Endodermal cell (in vitro differentiated cells): Measurements from ENCODE around the gene NAALADL2. TPM values are rescaled to one million over a fixed set of nuclear protein-coding genes. Genes with fewer than 3 reads are reported as not detected.
A peak's percentile ranks its signal among the peaks of the same experiment; 100 is the strongest.
"Not testable (repeated sequence)": the region's sequence is repeated elsewhere in the genome, so short reads cannot be mapped to it uniquely, and the experiment has no call there.

Experiments used
- DNase-seq: peaks from one replicate; pipeline ENCODE4 v3.0.0-alpha.2; 2017
- H3K27ac ChIP-seq: 2 replicates; pipeline ENCODE4 v1.5.1; 2013; ENCODE audit warnings: mild to moderate bottlenecking, low read depth, low read length, moderate library complexity
- H3K27me3 ChIP-seq: 2 replicates; pipeline ENCODE4 v1.6.1; 2013; ENCODE audit warnings: mild to moderate bottlenecking, low read length, moderate library complexity; ENCODE audit not compliant: insufficient read depth, control insufficient read depth, poor library complexity, severe bottlenecking
- H3K36me3 ChIP-seq: 2 replicates; pipeline ENCODE4 v1.7.0; 2013; ENCODE audit warnings: mild to moderate bottlenecking, low read length, moderate library complexity; ENCODE audit not compliant: control insufficient read depth, insufficient read depth
- H3K4me1 ChIP-seq: one replicate; pipeline ENCODE4 v1.7.0; 2013; ENCODE audit warnings: low read length; ENCODE audit not compliant: control insufficient read depth, insufficient read depth
- H3K4me3 ChIP-seq: 2 replicates; pipeline ENCODE4 v1.5.1; 2013; ENCODE audit warnings: mild to moderate bottlenecking, low read length, moderate library complexity
- H3K9ac ChIP-seq: 2 replicates; pipeline ENCODE4 v1.6.1; 2013; ENCODE audit warnings: mild to moderate bottlenecking, low read length, moderate library complexity; ENCODE audit not compliant: poor library complexity, severe bottlenecking; ENCODE audit errors: extremely low read depth
- H3K9me3 ChIP-seq: 2 replicates; pipeline ENCODE4 v1.6.1; 2013; ENCODE audit warnings: mild to moderate bottlenecking, low read length, moderate library complexity; ENCODE audit not compliant: control insufficient read depth
- H3K27ac Mint-ChIP-seq: 2 replicates; pipeline ENCODE4 v1.8.0; 2020; ENCODE audit warnings: mixed read lengths
- H3K27me3 Mint-ChIP-seq: 2 replicates; pipeline ENCODE4 v1.8.0; 2021; ENCODE audit warnings: mild to moderate bottlenecking, mixed read lengths; ENCODE audit not compliant: insufficient read depth
- H3K36me3 Mint-ChIP-seq: 2 replicates; pipeline ENCODE4 v1.8.0; 2020; ENCODE audit warnings: low read depth, mixed read lengths
- H3K4me1 Mint-ChIP-seq: 2 replicates; pipeline ENCODE4 v1.8.0; 2020; ENCODE audit warnings: mixed read lengths
- H3K4me3 Mint-ChIP-seq: 2 replicates; pipeline ENCODE4 v1.8.0; 2020; ENCODE audit warnings: mild to moderate bottlenecking, moderate library complexity, mixed read lengths
- H3K9me3 Mint-ChIP-seq: 2 replicates; pipeline ENCODE4 v1.8.0; 2020; ENCODE audit warnings: mild to moderate bottlenecking, mixed read lengths
- CTCF ChIP-seq: fragments of 200-600 bp; sonication (generic); conservative IDR thresholded peaks from 2 replicates; pipeline ENCODE4 v1.5.0; 2021; ENCODE audit warnings: antibody characterized with exemption, mild to moderate bottlenecking
- WGBS, 2 experiments: methylation state at CpG; one replicate each; pipeline versions ENCODE4 v1.1.5 to v1.1.7; 2013; ENCODE audit warnings: missing lambda C conversion rate in 2 of 2, mixed read lengths in 1 of 2; ENCODE audit not compliant: insufficient coverage in 1 of 2, insufficient read length in 1 of 2; 5-methylcytosine and 5-hydroxymethylcytosine counted together
- total RNA-seq, 2 donors: library from RNA; stranded (reverse); fragmentation: NEBNext Ultra II Directional in 1 of 2; extraction: Animal tissue kit (Norgen Biotek cat#: 25700) in 1 of 2; gene quantifications; 2 replicates in 1 of 2; 3 replicates in 1 of 2; pipeline ENCODE4 v1.2.1, GENCODE V29; 2021

NAALADL2 gene
- total RNA-seq, 2 donors from 2014 or later = 1.6 to 1.8 TPM

GRCh38 chr3:175608356-175608755 lies 749.2 kb downstream of the NAALADL2 start:
- WGBS, 2 experiments = 65 to 92% methylated on average over 2 to 5 of the region's 5 CpGs
- Mint-ChIP-seq H3K27me3 (no peaks in the 10 kb centered on the region), H3K9me3 (no peaks in the 10 kb centered on the region), H3K27ac (no peak overlapping the region), H3K36me3 (no peaks in the 10 kb centered on the region), H3K4me1 (peaks cover 5% of the 10 kb centered on the region), H3K4me3 (no peak overlapping the region)
- H3K9ac ChIP-seq = no peak overlapping the region
- TF ChIP-seq CTCF = no peak
- no peaks in the 10 kb centered on the region for H3K9me3 ChIP-seq
- no peak overlapping the region for H3K4me3 ChIP-seq
- no peaks in the 10 kb centered on the region for H3K36me3 ChIP-seq
- no peaks in the 10 kb centered on the region for H3K27me3 ChIP-seq
- no peaks in the 10 kb centered on the region for H3K4me1 ChIP-seq
- H3K27ac ChIP-seq = peak overlapping the region; percentile 4
- DNase-seq = no peak

GRCh38 chr3:175608911-175609310 lies 749.8 kb downstream of the NAALADL2 start:
- 97% methylated on average over 2 of the region's 2 CpGs; no CpG with 5 or more reads in 1 of the 2 experiments for WGBS, 2 experiments
- H3K4me3 ChIP-seq = no peak overlapping the region
- no peaks in the 10 kb centered on the region for H3K4me1 ChIP-seq
- H3K9me3 ChIP-seq = no peaks in the 10 kb centered on the region
- no peaks in the 10 kb centered on the region for H3K36me3 Mint-ChIP-seq
- no peaks in the 10 kb centered on the region for H3K27me3 Mint-ChIP-seq
- no peaks in the 10 kb centered on the region for H3K9me3 Mint-ChIP-seq
- H3K4me1 Mint-ChIP-seq = peaks cover 5% of the 10 kb centered on the region
- H3K36me3 ChIP-seq = no peaks in the 10 kb centered on the region
- DNase-seq = no peak
- no peak overlapping the region for H3K9ac ChIP-seq
- no peaks in the 10 kb centered on the region for H3K27me3 ChIP-seq
- H3K27ac Mint-ChIP-seq = no peak overlapping the region
- no peak for TF ChIP-seq CTCF
- H3K4me3 Mint-ChIP-seq = no peak overlapping the region
- H3K27ac ChIP-seq = no peak overlapping the region

- Mint-ChIP-seq H3K27me3 (no peaks in the 10 kb centered on the region), H3K27ac (no peak overlapping the region), H3K9me3 (no peaks in the 10 kb centered on the region), H3K36me3 (no peaks in the 10 kb centered on the region), H3K4me1 (peaks cover 5% of the 10 kb centered on the region), H3K4me3 (no peak overlapping the region)
- peak overlapping the region; percentile 55 for H3K27ac ChIP-seq
- no peaks in the 10 kb centered on the region for H3K9me3 ChIP-seq
- TF ChIP-seq CTCF = no peak
- no peaks in the 10 kb centered on the region for H3K27me3 ChIP-seq
- no peak for DNase-seq
- no peak overlapping the region for H3K9ac ChIP-seq
- no peak overlapping the region for H3K4me3 ChIP-seq
- 83 to 89% methylated on average over 2 to 5 of the region's 6 CpGs for WGBS, 2 experiments
- H3K4me1 ChIP-seq = no peaks in the 10 kb centered on the region
- no peaks in the 10 kb centered on the region for H3K36me3 ChIP-seq
Measured at GRCh38 chr3:175612487-175613196, 753.5 kb downstream of the NAALADL2 start.

GRCh38 chr3:175614107-175614506 lies 755.0 kb downstream of the NAALADL2 start:
- H3K9ac ChIP-seq, H3K27ac Mint-ChIP-seq, H3K9me3 ChIP-seq, H3K4me1 Mint-ChIP-seq, H3K36me3 Mint-ChIP-seq, H3K27me3 ChIP-seq, H3K4me1 ChIP-seq, H3K4me3 Mint-ChIP-seq, H3K27ac ChIP-seq, H3K36me3 ChIP-seq, H3K4me3 ChIP-seq, H3K9me3 Mint-ChIP-seq, H3K27me3 Mint-ChIP-seq, DNase-seq: not testable (repeated sequence)
- WGBS, 2 experiments = 90 to 96% methylated on average over 6 to 9 of the region's 9 CpGs
